ENCODE measurements around the gene POLR2J2. TPM values are rescaled to one million over a fixed set of nuclear protein-coding genes. Genes with fewer than 3 reads are reported as not detected.
"Not testable (repeated sequence)": the region's sequence is repeated elsewhere in the genome, so short reads cannot be mapped to it uniquely, and the experiment has no call there.

Gene POLR2J2
- total and polyA plus RNA-seq, 2 of the 8 experiments (the other 6 are each of a cell fraction or from before 2014, with no cell fraction given), result 1.8 to 7.7 TPM

- H2AFZ ChIP-seq (ENCODE audit: low read length); H3K14ac ChIP-seq (ENCODE audit: insufficient read length); H3K36me3 ChIP-seq (ENCODE audit: control insufficient read depth in 2 of 4, insufficient read depth in 4 of 4, low read length in 3 of 4); POLR2A ChIA-PET (ENCODE audit: partially characterized antibody); DNase-seq (ENCODE audit: low read depth in 1 of 2, low spot score in 2 of 2); H3K4me2 ChIP-seq (ENCODE audit: insufficient read depth in 1 of 2, low read depth in 2 of 2, low read length in 2 of 2); H4K20me1 ChIP-seq (replicated peaks in 1 of 2; ENCODE audit: control insufficient read depth in 1 of 2, insufficient read depth in 2 of 2, low read length in 2 of 2); CTCF ChIA-PET (ENCODE audit: partially characterized antibody); H3K27ac ChIP-seq (ENCODE audit: low read depth, low read length); H4K5ac ChIP-seq (ENCODE audit: insufficient read length, low read depth, low read length); H2BK120ac ChIP-seq (replicated peaks; ENCODE audit: low read depth, low read length); H3K27me3 ChIP-seq (replicated peaks in 1 of 4; ENCODE audit: control insufficient read depth in 3 of 4, extremely low read depth in 1 of 4, insufficient read depth in 3 of 4, low read length in 3 of 4); H2BK5ac ChIP-seq (ENCODE audit: low read depth, low read length); H3K79me1 ChIP-seq (ENCODE audit: low read depth, low read length); H2BK12ac ChIP-seq (ENCODE audit: low read depth, low read length); H3K9ac ChIP-seq (replicated peaks in 1 of 4; ENCODE audit: extremely low read depth in 1 of 4, low read depth in 3 of 4, low read length in 3 of 4); H4K8ac ChIP-seq (ENCODE audit: extremely low read depth, insufficient read depth, low read length); H3K4me3 ChIP-seq (ENCODE audit: extremely low read depth in 1 of 4, insufficient read depth in 2 of 4, low read depth in 3 of 4, low read length in 4 of 4); H2BK15ac ChIP-seq (ENCODE audit: low read length); H4K91ac ChIP-seq (replicated peaks; ENCODE audit: insufficient read length, low read length); H3K79me2 ChIP-seq (ENCODE audit: control insufficient read depth in 1 of 2, insufficient read depth in 2 of 2, low read length in 2 of 2); H3K18ac ChIP-seq (ENCODE audit: extremely low read depth, low read length); H3K56ac ChIP-seq (replicated peaks; ENCODE audit: insufficient read length, low read depth, low read length); H3K4me1 ChIP-seq (replicated peaks in 1 of 4; ENCODE audit: control insufficient read depth in 3 of 4, insufficient read depth in 4 of 4, low read length in 3 of 4); H3K23me2 ChIP-seq (ENCODE audit: low read depth, low read length); H3K4ac ChIP-seq (replicated peaks; ENCODE audit: insufficient read length, low read depth, low read length); H2BK20ac ChIP-seq (ENCODE audit: low read length); H3K23ac ChIP-seq (ENCODE audit: insufficient read length); FAIRE-seq; H3K9me3 ChIP-seq (ENCODE audit: insufficient read depth in 2 of 2, low read depth in 1 of 2, low read length in 1 of 2); H2AK5ac ChIP-seq (ENCODE audit: low read depth, low read length): not testable (repeated sequence)
- 67% methylated on average over 1 of the region's 3 CpGs; no CpG with 5 or more reads in 1 of the 2 experiments for WGBS, 2 experiments (ENCODE audit: extremely low coverage in 1 of 2, insufficient coverage in 1 of 2, insufficient read length in 1 of 2, insufficient replicate concordance in 2 of 2, low coverage in 1 of 2, low lambda C conversion rate in 2 of 2, missing lambda C conversion rate in 1 of 2)
Measured at GRCh38 chr7:102695033-102695552, 23.6 kb upstream of the POLR2J2 start.

GRCh38 chr7:102694008-102694407, 22.5 kb upstream of the POLR2J2 start:
- H3K79me2 ChIP-seq (ENCODE audit: control insufficient read depth in 1 of 2, insufficient read depth in 2 of 2, low read length in 2 of 2), result not testable (repeated sequence)

More at GRCh38 chr7:102694008-102694407, 22.5 kb upstream of the POLR2J2 start:
- FAIRE-seq; H4K20me1 ChIP-seq (replicated peaks in 1 of 2; ENCODE audit: control insufficient read depth in 1 of 2, insufficient read depth in 2 of 2, low read length in 2 of 2); H2BK20ac ChIP-seq (ENCODE audit: low read length); H3K56ac ChIP-seq (replicated peaks; ENCODE audit: insufficient read length, low read depth, low read length); H3K9ac ChIP-seq (replicated peaks in 1 of 4; ENCODE audit: extremely low read depth in 1 of 4, low read depth in 3 of 4, low read length in 3 of 4); H2BK120ac ChIP-seq (replicated peaks; ENCODE audit: low read depth, low read length); H3K27ac ChIP-seq (ENCODE audit: low read depth, low read length); H4K8ac ChIP-seq (ENCODE audit: extremely low read depth, insufficient read depth, low read length); H2AK5ac ChIP-seq (ENCODE audit: low read depth, low read length); H3K4me1 ChIP-seq (replicated peaks in 1 of 4; ENCODE audit: control insufficient read depth in 3 of 4, insufficient read depth in 4 of 4, low read length in 3 of 4); H3K36me3 ChIP-seq (ENCODE audit: control insufficient read depth in 2 of 4, insufficient read depth in 4 of 4, low read length in 3 of 4); POLR2A ChIA-PET (ENCODE audit: partially characterized antibody); H3K79me1 ChIP-seq (ENCODE audit: low read depth, low read length); H2BK12ac ChIP-seq (ENCODE audit: low read depth, low read length); H3K14ac ChIP-seq (ENCODE audit: insufficient read length); H3K23ac ChIP-seq (ENCODE audit: insufficient read length); H3K4me2 ChIP-seq (ENCODE audit: insufficient read depth in 1 of 2, low read depth in 2 of 2, low read length in 2 of 2); H3K9me3 ChIP-seq (ENCODE audit: insufficient read depth in 2 of 2, low read depth in 1 of 2, low read length in 1 of 2); H2BK5ac ChIP-seq (ENCODE audit: low read depth, low read length); H4K91ac ChIP-seq (replicated peaks; ENCODE audit: insufficient read length, low read length); DNase-seq (ENCODE audit: low read depth in 1 of 2, low spot score in 2 of 2); H3K4ac ChIP-seq (replicated peaks; ENCODE audit: insufficient read length, low read depth, low read length); H3K4me3 ChIP-seq (ENCODE audit: extremely low read depth in 1 of 4, insufficient read depth in 2 of 4, low read depth in 3 of 4, low read length in 4 of 4); H2AFZ ChIP-seq (ENCODE audit: low read length); H3K27me3 ChIP-seq (replicated peaks in 1 of 4; ENCODE audit: control insufficient read depth in 3 of 4, extremely low read depth in 1 of 4, insufficient read depth in 3 of 4, low read length in 3 of 4); CTCF ChIA-PET (ENCODE audit: partially characterized antibody); H4K5ac ChIP-seq (ENCODE audit: insufficient read length, low read depth, low read length); H3K18ac ChIP-seq (ENCODE audit: extremely low read depth, low read length); H3K23me2 ChIP-seq (ENCODE audit: low read depth, low read length); H2BK15ac ChIP-seq (ENCODE audit: low read length): not testable (repeated sequence)
- WGBS, 2 experiments (ENCODE audit: extremely low coverage in 1 of 2, insufficient coverage in 1 of 2, insufficient read length in 1 of 2, insufficient replicate concordance in 2 of 2, low coverage in 1 of 2, low lambda C conversion rate in 2 of 2, missing lambda C conversion rate in 1 of 2), result 77% methylated on average over 2 of the region's 2 CpGs; no CpG with 5 or more reads in 1 of the 2 experiments
